T-cell (primary cell): ENCODE results near the gene NKTR. TPM values are rescaled to one million over a fixed set of nuclear protein-coding genes. Genes with fewer than 3 reads are reported as not detected.

Experiments used
- ATAC-seq, 4 experiments: fragments of 200-7000 bp in 3 of 4; fragments of 150-1000 bp in 1 of 4; cut with Tn5 transposase; replicated peaks in 1 of 4; 1 replicate in 3 of 4; 2 replicates in 1 of 4; pipeline ENCODE4 v1.10.0; 2021; ENCODE audit warnings: moderate library complexity in 3 of 4, mild to moderate bottlenecking in 2 of 4, moderate number of reproducible peaks in 1 of 4
- CTCF ChIA-PET, 2 donors: fragments of 300-600 bp; sonication (Branson Sonifier 250); formaldehyde crosslinking; loops; one replicate each; lab custom pipeline; 2022; ENCODE audit warnings: antibody characterized with exemption in 2 of 2; lab: Charles Lee
- POLR2A ChIA-PET, 2 donors: fragments of 300-600 bp; sonication (Branson Sonifier 250); formaldehyde crosslinking; loops; one replicate each; lab custom pipeline; 2022; ENCODE audit warnings: antibody characterized with exemption in 2 of 2; lab: Charles Lee
- DNase-seq, 35 experiments: peaks; one replicate each; pipeline versions ENCODE4 v3.0.0 to v3.0.0-alpha.2; 2013 to 2023
- H3K27ac ChIP-seq: one replicate; pipeline ENCODE4 v1.5.1; 2013; ENCODE audit warnings: low read length
- H3K27me3 ChIP-seq, 2 experiments: replicated peaks in 1 of 2; 1 replicate in 1 of 2; 2 replicates in 1 of 2; pipeline versions ENCODE4 v1.6.1 to v1.7.0; 2013; ENCODE audit warnings: low read length in 1 of 2, mixed read lengths in 1 of 2; ENCODE audit not compliant: control insufficient read depth in 2 of 2, insufficient read depth in 2 of 2; ENCODE audit errors: extremely low read depth in 1 of 2
- H3K36me3 ChIP-seq, 2 donors: 1 replicate in 1 of 2; 2 replicates in 1 of 2; pipeline versions ENCODE4 v1.6.1 to v1.7.0; 2013; ENCODE audit warnings: low read length in 1 of 2; ENCODE audit not compliant: control insufficient read depth in 2 of 2, insufficient read depth in 1 of 2; ENCODE audit errors: extremely low read depth in 1 of 2
- H3K4me1 ChIP-seq, 2 experiments: 1 replicate in 1 of 2; 2 replicates in 1 of 2; pipeline versions ENCODE4 v1.6.1 to v1.7.0; 2013; ENCODE audit warnings: low read length in 2 of 2, mixed read lengths in 1 of 2; ENCODE audit not compliant: insufficient read depth in 2 of 2, control insufficient read depth in 1 of 2; ENCODE audit errors: extremely low read depth in 1 of 2
- H3K4me3 ChIP-seq, 2 donors: 1 replicate in 1 of 2; 2 replicates in 1 of 2; pipeline versions ENCODE4 v1.5.1 to v1.7.0; 2013; ENCODE audit warnings: mild to moderate bottlenecking in 2 of 2, low read length in 1 of 2, moderate library complexity in 1 of 2; ENCODE audit not compliant: control insufficient read depth in 1 of 2; ENCODE audit errors: extremely low read depth in 1 of 2
- H3K9me3 ChIP-seq: 2 replicates; pipeline ENCODE4 v1.7.0; 2013
- H3K27ac Mint-ChIP-seq, 2 donors: one replicate each; pipeline ENCODE4 v1.8.0; 2020 to 2021; ENCODE audit warnings: mild to moderate bottlenecking in 2 of 2, mixed read lengths in 2 of 2
- H3K27me3 Mint-ChIP-seq, 2 donors: one replicate each; pipeline ENCODE4 v1.8.0; 2021 to 2022; ENCODE audit warnings: mixed read lengths in 2 of 2
- H3K36me3 Mint-ChIP-seq: one replicate; pipeline ENCODE4 v1.8.0; 2021; ENCODE audit warnings: mixed read lengths
- H3K4me1 Mint-ChIP-seq, 3 donors: one replicate each; pipeline ENCODE4 v1.8.0; 2020 to 2022; ENCODE audit warnings: mixed read lengths in 3 of 3, mild to moderate bottlenecking in 1 of 3
- H3K4me3 Mint-ChIP-seq, 3 donors: one replicate each; pipeline ENCODE4 v1.8.0; 2020 to 2022; ENCODE audit warnings: mild to moderate bottlenecking in 3 of 3, mixed read lengths in 3 of 3, moderate library complexity in 3 of 3
- H3K9me3 Mint-ChIP-seq, 3 donors: one replicate each; pipeline ENCODE4 v1.8.0; 2020 to 2022; ENCODE audit warnings: mixed read lengths in 3 of 3
- WGBS: methylation state at CpG from one replicate; pipeline ENCODE4 v1.1.5; 2013; ENCODE audit warnings: missing lambda C conversion rate; ENCODE audit not compliant: insufficient coverage; 5-methylcytosine and 5-hydroxymethylcytosine counted together
- total RNA-seq, 35 experiments: library from RNA in 6 of 35; stranded (reverse) in 6 of 35; fragments of 120-200 nt in 1 of 35; gene quantifications; one replicate each; pipeline versions ENCODE4 v1.2.1 to v1.2.4 and lab custom pipeline; 2013 to 2026

Gene NKTR
- total RNA-seq, 5 donors from 2014 or later (not counting 1 experiment from before 2014, with no cell fraction given), result 185 to 252 (median 209) TPM

DNA sequence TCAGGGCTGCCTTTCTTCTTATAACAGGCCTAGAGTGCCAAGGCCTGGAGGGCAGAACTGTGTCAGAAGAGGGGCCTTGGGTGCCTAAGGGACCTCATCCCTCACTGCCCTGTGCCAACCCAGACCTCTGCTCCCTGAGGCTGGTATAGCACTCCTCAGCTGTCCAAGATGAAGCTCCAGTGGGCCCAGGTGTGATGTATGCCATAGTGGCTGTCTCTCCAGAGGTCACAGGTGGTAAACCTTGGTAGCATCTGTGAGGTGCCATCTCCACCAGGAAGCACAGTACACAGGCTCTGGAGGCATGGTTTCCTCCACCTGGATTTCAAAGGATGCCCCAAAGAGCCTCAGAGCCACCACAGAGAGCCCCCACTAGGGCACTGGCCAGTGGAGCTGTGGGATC is 72.6 kb downstream of the NKTR start:
- H3K4me1 Mint-ChIP-seq, result no peaks in the 10 kb centered on the region
- no peak overlapping the region for H3K4me3 ChIP-seq
- peaks cover 0 to 6% of the 10 kb centered on the region in 2 experiments for H3K27me3 ChIP-seq
- H3K9me3 Mint-ChIP-seq, result peaks cover 9 to 29% (median 15%) of the 10 kb centered on the region in 3 donors
- H3K36me3 ChIP-seq, result no peaks in the 10 kb centered on the region
- no peaks in the 10 kb centered on the region for H3K9me3 ChIP-seq
- H3K36me3 Mint-ChIP-seq, result peaks cover 5% of the 10 kb centered on the region
- H3K27me3 Mint-ChIP-seq, result no peaks in the 10 kb centered on the region
- no peaks in the 10 kb centered on the region for H3K4me1 ChIP-seq
- DNase-seq, result no peak
- H3K27ac ChIP-seq, result no peak overlapping the region
- no peak for ATAC-seq
- H3K4me3 Mint-ChIP-seq, result no peak overlapping the region
- CTCF ChIA-PET, result no interaction called here
- POLR2A ChIA-PET, result no interaction called here
- H3K27ac Mint-ChIP-seq, result no peak overlapping the region

DNA sequence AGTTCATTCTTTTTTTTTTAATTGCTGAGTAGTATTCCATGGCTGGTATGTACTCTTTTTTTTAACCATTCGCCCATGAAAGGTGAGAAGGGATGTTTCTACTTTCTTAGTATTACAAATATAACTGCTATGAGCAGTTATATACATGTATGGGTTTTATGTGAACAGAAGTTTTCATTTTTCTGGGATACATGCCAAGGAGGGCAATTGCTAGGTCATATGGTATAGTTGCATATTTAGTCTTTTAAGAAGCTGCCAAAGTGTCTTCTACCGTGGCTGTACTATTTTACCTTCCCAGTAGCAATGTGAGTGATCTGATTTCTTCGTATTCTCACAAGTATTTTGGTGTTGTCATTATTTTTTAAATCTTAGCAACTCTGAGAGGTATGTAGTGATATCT is 73.7 kb downstream of the NKTR start:
- Mint-ChIP-seq H3K9me3 (peaks cover 10 to 34% (median 21%) of the 10 kb centered on the region in 3 donors), H3K27me3 (no peaks in the 10 kb centered on the region), H3K4me1 (no peaks in the 10 kb centered on the region), H3K4me3 (no peak overlapping the region), H3K27ac (no peak overlapping the region), H3K36me3 (peaks cover 5% of the 10 kb centered on the region)
- no peaks in the 10 kb centered on the region for H3K36me3 ChIP-seq
- H3K9me3 ChIP-seq, result no peaks in the 10 kb centered on the region
- H3K4me1 ChIP-seq, result no peaks in the 10 kb centered on the region
- CTCF ChIA-PET, result no interaction called here
- ATAC-seq, result no peak
- H3K27ac ChIP-seq, result no peak overlapping the region
- no peaks in the 10 kb centered on the region for H3K27me3 ChIP-seq
- H3K4me3 ChIP-seq, result no peak overlapping the region
- DNase-seq, result no peak
- POLR2A ChIA-PET, result no interaction called here
- WGBS, result no CpG with 5 or more reads among the region's 3 CpGs

DNA sequence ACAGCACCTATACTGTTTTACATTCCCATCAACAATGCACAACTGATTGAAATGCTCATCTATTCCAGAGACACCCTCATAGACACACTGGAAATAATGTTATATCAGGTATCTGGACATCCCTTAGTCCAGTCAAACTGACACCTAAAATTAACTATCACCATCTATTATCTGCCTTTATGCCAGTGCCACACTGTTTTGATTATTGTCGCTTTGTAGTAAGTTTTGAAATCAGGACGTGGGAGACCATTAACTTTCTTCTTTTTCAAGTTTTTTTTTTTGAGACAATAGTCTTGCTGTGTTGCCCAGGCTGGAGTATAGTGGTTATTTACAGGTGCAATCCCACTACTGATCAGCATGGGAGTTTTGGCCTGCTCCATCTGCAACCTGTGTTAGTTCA is 75.4 kb downstream of the NKTR start:
- ATAC-seq (no peak), DNase-seq (no peak)
- H3K9me3 Mint-ChIP-seq, result peaks cover 10 to 34% (median 21%) of the 10 kb centered on the region in 3 donors
- Histone ChIP-seq H3K9me3 (no peaks in the 10 kb centered on the region), H3K4me3 (no peak overlapping the region), H3K27me3 (peaks cover 0 to 2% of the 10 kb centered on the region in 2 experiments), H3K4me1 (no peaks in the 10 kb centered on the region), H3K36me3 (no peaks in the 10 kb centered on the region), H3K27ac (no peak overlapping the region)
- CTCF ChIA-PET, result no interaction called here
- peaks cover 5% of the 10 kb centered on the region for H3K36me3 Mint-ChIP-seq
- no peaks in the 10 kb centered on the region for H3K4me1 Mint-ChIP-seq
- H3K27me3 Mint-ChIP-seq, result no peaks in the 10 kb centered on the region
- POLR2A ChIA-PET, result no interaction called here
- WGBS, result no CpG with 5 or more reads among the region's 2 CpGs
- no peak overlapping the region for H3K4me3 Mint-ChIP-seq
- H3K27ac Mint-ChIP-seq, result no peak overlapping the region

DNA sequence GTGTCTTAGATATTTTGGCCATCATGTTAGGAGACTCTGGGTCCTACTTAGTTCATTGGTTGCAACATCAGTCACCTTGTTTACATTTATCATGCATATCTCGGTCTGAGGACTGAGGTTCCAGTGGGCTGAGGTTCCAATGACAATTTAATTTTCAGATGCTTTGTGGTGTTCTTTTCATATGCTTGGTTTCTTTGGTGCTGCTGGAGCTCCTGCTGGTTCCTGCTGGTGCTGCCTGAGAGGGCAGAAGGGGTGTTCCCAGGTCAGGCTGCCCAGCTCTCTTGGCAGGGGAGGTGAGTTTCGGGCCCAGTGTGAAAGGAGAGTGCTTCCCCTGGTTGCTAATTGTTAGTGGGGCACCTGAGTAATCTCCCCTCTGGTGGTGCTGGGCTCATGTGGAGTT is 78.0 kb downstream of the NKTR start:
- Mint-ChIP-seq H3K36me3 (peaks cover 5% of the 10 kb centered on the region), H3K27ac (no peak overlapping the region), H3K4me1 (no peaks in the 10 kb centered on the region), H3K4me3 (no peak overlapping the region), H3K9me3 (peaks cover 7 to 28% (median 21%) of the 10 kb centered on the region in 3 donors), H3K27me3 (peaks cover 4 to 7% of the 10 kb centered on the region in 2 donors)
- Histone ChIP-seq H3K4me1 (no peaks in the 10 kb centered on the region), H3K9me3 (no peaks in the 10 kb centered on the region), H3K4me3 (no peak overlapping the region), H3K36me3 (no peaks in the 10 kb centered on the region), H3K27ac (no peak overlapping the region), H3K27me3 (peaks cover 0 to 4% of the 10 kb centered on the region in 2 experiments)
- POLR2A ChIA-PET, result no interaction called here
- ATAC-seq (no peak), DNase-seq (no peak)
- CTCF ChIA-PET, result no interaction called here
- WGBS, result no CpG with 5 or more reads among the region's 2 CpGs

DNA sequence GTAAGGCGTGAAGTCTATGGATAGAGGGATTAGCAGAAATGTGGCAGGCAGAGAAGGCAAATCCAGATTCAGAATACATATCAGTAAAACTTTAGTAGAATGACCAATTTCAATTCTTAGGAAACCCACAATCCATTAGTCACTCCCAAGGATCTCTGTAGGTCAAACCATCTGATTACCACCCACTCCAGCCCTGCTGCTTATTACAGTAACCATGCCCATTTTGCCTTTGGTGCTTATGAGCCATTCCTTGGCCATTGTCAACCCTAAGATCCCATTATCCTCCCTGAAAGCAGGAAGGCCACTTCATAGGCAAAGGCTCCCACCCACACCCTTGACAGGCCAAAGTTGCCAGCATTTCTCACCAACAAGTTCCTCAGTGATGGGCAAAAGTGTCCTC is 79.8 kb downstream of the NKTR start:
- no CpG with 5 or more reads among the region's 1 CpG for WGBS
- Mint-ChIP-seq H3K9me3 (peaks cover 7 to 28% (median 21%) of the 10 kb centered on the region in 3 donors), H3K27ac (no peak overlapping the region), H3K4me1 (no peaks in the 10 kb centered on the region), H3K36me3 (peaks cover 5% of the 10 kb centered on the region), H3K4me3 (no peak overlapping the region), H3K27me3 (peaks cover 7 to 11% of the 10 kb centered on the region in 2 donors)
- no peak overlapping the region for H3K27ac ChIP-seq
- H3K4me1 ChIP-seq, result no peaks in the 10 kb centered on the region
- ChIA-PET CTCF (no interaction called here), POLR2A (no interaction called here)
- DNase-seq, result no peak
- peaks cover 0 to 13% of the 10 kb centered on the region in 2 experiments for H3K27me3 ChIP-seq
- ATAC-seq, result no peak
- no peaks in the 10 kb centered on the region for H3K36me3 ChIP-seq
- no peak overlapping the region for H3K4me3 ChIP-seq
- H3K9me3 ChIP-seq, result no peaks in the 10 kb centered on the region

DNA sequence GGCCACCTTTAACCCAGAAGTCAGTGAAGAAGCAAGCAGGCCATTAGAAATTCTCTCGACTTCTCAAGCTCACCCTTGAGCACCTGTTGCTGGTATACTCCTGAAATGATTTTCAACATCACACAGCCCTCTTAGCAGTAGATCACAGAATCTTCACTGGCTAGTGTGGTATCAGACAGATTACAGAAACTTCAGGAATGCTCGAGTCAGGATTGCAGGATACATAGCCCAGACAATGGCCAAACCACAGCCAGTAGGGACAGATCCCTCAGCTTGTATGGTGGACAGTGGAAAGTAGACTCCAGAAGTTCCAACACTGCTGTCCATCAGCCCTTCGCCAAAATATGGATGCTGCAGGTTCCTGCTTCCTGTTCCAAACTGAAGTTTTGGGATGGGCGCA is 80.3 kb downstream of the NKTR start:
- POLR2A ChIA-PET, result no interaction called here
- peaks cover 9 to 13% of the 10 kb centered on the region in 2 donors for H3K27me3 Mint-ChIP-seq

More for the DNA sequence above, 80.3 kb downstream of the NKTR start:
- no peak overlapping the region for H3K4me3 Mint-ChIP-seq
- H3K36me3 Mint-ChIP-seq, result peaks cover 5% of the 10 kb centered on the region
- Histone ChIP-seq H3K9me3 (no peaks in the 10 kb centered on the region), H3K4me1 (peaks cover 0 to 2% of the 10 kb centered on the region in 2 experiments), H3K4me3 (no peak overlapping the region), H3K27ac (no peak overlapping the region), H3K27me3 (peaks cover 0 to 18% of the 10 kb centered on the region in 2 experiments), H3K36me3 (no peaks in the 10 kb centered on the region)
- no peak overlapping the region for H3K27ac Mint-ChIP-seq
- peaks cover 0 to under 1% (median under 1%) of the 10 kb centered on the region in 3 donors for H3K4me1 Mint-ChIP-seq
- ATAC-seq (no peak), DNase-seq (no peak)
- H3K9me3 Mint-ChIP-seq, result peaks cover 7 to 27% (median 21%) of the 10 kb centered on the region in 3 donors
- CTCF ChIA-PET, result no interaction called here
- WGBS, result 81% methylated on average over 2 of the region's 4 CpGs
